Breast epithelium (tissue), 3 donors: ENCODE data around the gene FGGY.
A peak's percentile ranks its signal among the peaks of the same experiment; 100 is the strongest.

ENCODE experiments used
- POLR2A ChIP-seq: fragments of 450-650 bp; IDR thresholded peaks from one replicate; pipeline ENCODE4 v1.6.1; 2016; ENCODE audit warnings: antibody characterized with exemption, mild to moderate bottlenecking, moderate library complexity
- TF ChIP-seq, protein P1 (sequence below), 3 donors: fragments of 450-650 bp; IDR thresholded peaks; one replicate each; pipeline ENCODE4 v1.5.1; 2016 to 2017; ENCODE audit warnings: antibody characterized with exemption in 3 of 3, mild to moderate bottlenecking in 3 of 3, moderate library complexity in 3 of 3

DNA sequence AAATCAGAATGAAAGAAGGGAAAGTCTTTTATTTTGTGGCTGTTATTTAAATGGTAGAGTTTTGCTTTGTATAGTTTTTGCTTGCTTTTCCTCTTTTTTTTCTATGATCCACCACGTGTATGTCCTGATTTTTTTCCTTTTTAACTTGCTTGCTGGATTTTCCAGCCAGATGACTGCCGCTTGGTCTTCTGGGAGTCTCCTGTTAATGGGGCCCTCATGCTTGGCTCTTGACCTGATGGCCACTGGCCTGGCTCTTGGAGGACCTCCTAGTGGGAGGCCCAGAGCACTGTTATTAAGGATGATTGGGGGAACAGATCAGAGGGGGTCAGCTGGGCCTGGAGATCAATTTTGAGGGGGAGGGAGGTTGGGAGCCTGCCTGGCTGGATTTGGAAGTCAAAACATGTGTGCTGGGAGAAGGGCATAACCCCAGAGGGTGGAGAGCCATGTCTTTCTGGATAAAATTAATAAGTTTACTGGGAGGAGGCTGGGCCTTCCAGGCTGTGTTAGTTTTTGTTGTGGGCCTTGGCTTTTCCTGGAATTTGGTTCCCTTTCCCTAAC lies 1.2 kb downstream of the FGGY start:
- TF ChIP-seq POLR2A = no peak
- TF ChIP-seq, protein P1, sequence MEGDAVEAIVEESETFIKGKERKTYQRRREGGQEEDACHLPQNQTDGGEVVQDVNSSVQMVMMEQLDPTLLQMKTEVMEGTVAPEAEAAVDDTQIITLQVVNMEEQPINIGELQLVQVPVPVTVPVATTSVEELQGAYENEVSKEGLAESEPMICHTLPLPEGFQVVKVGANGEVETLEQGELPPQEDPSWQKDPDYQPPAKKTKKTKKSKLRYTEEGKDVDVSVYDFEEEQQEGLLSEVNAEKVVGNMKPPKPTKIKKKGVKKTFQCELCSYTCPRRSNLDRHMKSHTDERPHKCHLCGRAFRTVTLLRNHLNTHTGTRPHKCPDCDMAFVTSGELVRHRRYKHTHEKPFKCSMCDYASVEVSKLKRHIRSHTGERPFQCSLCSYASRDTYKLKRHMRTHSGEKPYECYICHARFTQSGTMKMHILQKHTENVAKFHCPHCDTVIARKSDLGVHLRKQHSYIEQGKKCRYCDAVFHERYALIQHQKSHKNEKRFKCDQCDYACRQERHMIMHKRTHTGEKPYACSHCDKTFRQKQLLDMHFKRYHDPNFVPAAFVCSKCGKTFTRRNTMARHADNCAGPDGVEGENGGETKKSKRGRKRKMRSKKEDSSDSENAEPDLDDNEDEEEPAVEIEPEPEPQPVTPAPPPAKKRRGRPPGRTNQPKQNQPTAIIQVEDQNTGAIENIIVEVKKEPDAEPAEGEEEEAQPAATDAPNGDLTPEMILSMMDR (IDR thresholded peaks at IDR 0.05) = peak in 1 of 3 donors; percentile 17
